ENCODE results near the gene GJD4. TPM values are rescaled to one million over a fixed set of nuclear protein-coding genes. Genes with fewer than 3 reads are reported as not detected.

GJD4 gene
- total RNA-seq, 3 donors from 2014 or later, result not detected

- no peak for DNase-seq
- no peak for ATAC-seq
- intact Hi-C loops (cut with DNase I, micrococcal nuclease), result no loop called here
- Histone ChIP-seq H3K36me3 (ENCODE audit: low read depth) (no peaks in the 10 kb centered on the region), H3K9me3 (no peaks in the 10 kb centered on the region), H3K4me3 (no peak overlapping the region), H3K4me1 (ENCODE audit: low read depth) (no peaks in the 10 kb centered on the region)
- no peak for TF ChIP-seq CTCF (IDR thresholded peaks at IDR 0.05)
These were observed 52.5 kb downstream of the GJD4 start for GRCh38 chr10:35657621-35658020.

Other genes starting within 250 kb of the GJD4 start
- 10 to 100 TPM; 13.4 to 31.3 (median 14.8) TPM for gene FZD8, start 37.0 kb downstream of the GJD4 start, total RNA-seq